Upper lobe of left lung (tissue), 6 donors: Measurements from ENCODE around the gene ZBTB16. TPM values are rescaled to one million over a fixed set of nuclear protein-coding genes. Genes with fewer than 3 reads are reported as not detected.

Experiments
- ATAC-seq, 2 donors: fragments of 200-7000 bp; cut with Tn5 transposase; one replicate each; pipeline ENCODE4 v1.9.1; 2022; ENCODE audit warnings: mild to moderate bottlenecking in 2 of 2, moderate library complexity in 2 of 2; ENCODE audit not compliant: low FRiP score in 2 of 2
- DNase-seq, 2 donors: peaks; one replicate each; pipeline ENCODE4 v3.0.0-alpha.2; 2019 to 2020
- H3K27ac ChIP-seq, 4 donors: fragments of 200-600 bp; sonication (generic); one replicate each; pipeline ENCODE4 v1.5.1; 2016 to 2019
- H3K27me3 ChIP-seq, 4 donors: fragments of 200-600 bp; sonication (generic); one replicate each; pipeline ENCODE4 v1.5.1; 2017 to 2019
- H3K36me3 ChIP-seq, 4 donors: fragments of 200-600 bp; sonication (generic); one replicate each; pipeline ENCODE4 v1.5.1; 2016 to 2019
- H3K4me1 ChIP-seq, 4 donors: fragments of 200-600 bp; sonication (generic); one replicate each; pipeline ENCODE4 v1.5.1; 2018 to 2019
- H3K4me3 ChIP-seq, 4 donors: fragments of 200-600 bp; sonication (generic); one replicate each; pipeline ENCODE4 v1.5.1; 2017 to 2019; ENCODE audit warnings: mild to moderate bottlenecking in 2 of 4, moderate library complexity in 1 of 4
- H3K9me3 ChIP-seq, 4 donors: fragments of 200-600 bp; sonication (generic); one replicate each; pipeline ENCODE4 v1.5.1; 2018 to 2019
- EP300 ChIP-seq, 4 donors: sonication (generic); formaldehyde crosslinking; IDR thresholded peaks; one replicate each; pipeline ENCODE4 v1.5.1; 2017; ENCODE audit warnings: antibody characterized with exemption in 4 of 4, control low read depth in 2 of 4
- POLR2A ChIP-seq, 4 donors: fragments of 450-650 bp; IDR thresholded peaks; one replicate each; pipeline ENCODE4 v1.5.1; 2016 to 2017; ENCODE audit warnings: antibody characterized with exemption in 4 of 4, mild to moderate bottlenecking in 2 of 4
- POLR2AphosphoS5 ChIP-seq, 2 donors: sonication (generic); formaldehyde crosslinking; IDR thresholded peaks; one replicate each; pipeline ENCODE4 v1.5.1; 2017; ENCODE audit warnings: antibody characterized with exemption in 2 of 2
- WGBS, 2 donors: methylation state at CpG; one replicate each; pipeline ENCODE4 v1.1.5; 2017 to 2018; 5-methylcytosine and 5-hydroxymethylcytosine counted together
- total RNA-seq, 6 donors: library from RNA; depleted of rRNA in 4 of 6; stranded (reverse); fragments of >200 nt in 4 of 6; gene quantifications; one replicate each; pipeline versions ENCODE4 v1.1.0 to v1.2.1, GENCODE V29; 2016 to 2021
- TF ChIP-seq, protein P1 (sequence below), 6 experiments: fragments of 450-650 bp in 4 of 6; fragments of 200-600 bp in 2 of 6; sonication (generic) in 2 of 6; IDR thresholded peaks; one replicate each; pipeline ENCODE4 v1.5.1; 2016 to 2019; ENCODE audit warnings: antibody characterized with exemption in 6 of 6
- donor health status: DM: no; HTN: no; CAD: no; lungs with moderate emphysema.
- donor health status: DM: no; HTN: yes; CAD: no; lungs with severe emphysema.

Gene ZBTB16
- total RNA-seq, 6 donors from 2014 or later = 110 to 584 (median 179) TPM

DNA sequence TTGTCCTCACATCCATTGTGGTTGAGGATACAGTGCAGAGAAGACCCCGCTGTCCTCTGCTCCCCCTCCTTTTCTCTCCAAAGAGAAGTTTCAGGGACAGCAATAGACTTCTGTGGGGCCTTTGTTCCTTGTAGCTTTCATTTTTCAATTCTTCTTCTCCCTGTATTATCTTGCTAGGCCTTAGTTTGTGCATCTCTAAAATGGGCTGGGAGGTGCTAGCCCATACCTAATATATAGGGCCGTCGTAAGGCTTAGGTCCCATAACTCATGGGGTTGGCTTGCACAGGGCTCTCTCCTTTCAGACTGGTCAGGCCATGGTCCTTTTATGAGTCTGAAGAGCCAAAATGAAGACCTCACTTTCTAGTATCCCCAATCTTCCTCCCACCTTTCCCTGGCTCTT, 33.0 kb downstream of the ZBTB16 start:
- peaks cover 0 to 60% (median 33%) of the 10 kb centered on the region in 4 donors for H3K36me3 ChIP-seq
- H3K27ac ChIP-seq = peak overlapping the region; percentile 65 to 87 (median 76)
- no peak for TF ChIP-seq POLR2AphosphoS5 (IDR thresholded peaks at IDR 0.05)
- TF ChIP-seq EP300 (IDR thresholded peaks at IDR 0.05) = no peak
- TF ChIP-seq, protein P1, sequence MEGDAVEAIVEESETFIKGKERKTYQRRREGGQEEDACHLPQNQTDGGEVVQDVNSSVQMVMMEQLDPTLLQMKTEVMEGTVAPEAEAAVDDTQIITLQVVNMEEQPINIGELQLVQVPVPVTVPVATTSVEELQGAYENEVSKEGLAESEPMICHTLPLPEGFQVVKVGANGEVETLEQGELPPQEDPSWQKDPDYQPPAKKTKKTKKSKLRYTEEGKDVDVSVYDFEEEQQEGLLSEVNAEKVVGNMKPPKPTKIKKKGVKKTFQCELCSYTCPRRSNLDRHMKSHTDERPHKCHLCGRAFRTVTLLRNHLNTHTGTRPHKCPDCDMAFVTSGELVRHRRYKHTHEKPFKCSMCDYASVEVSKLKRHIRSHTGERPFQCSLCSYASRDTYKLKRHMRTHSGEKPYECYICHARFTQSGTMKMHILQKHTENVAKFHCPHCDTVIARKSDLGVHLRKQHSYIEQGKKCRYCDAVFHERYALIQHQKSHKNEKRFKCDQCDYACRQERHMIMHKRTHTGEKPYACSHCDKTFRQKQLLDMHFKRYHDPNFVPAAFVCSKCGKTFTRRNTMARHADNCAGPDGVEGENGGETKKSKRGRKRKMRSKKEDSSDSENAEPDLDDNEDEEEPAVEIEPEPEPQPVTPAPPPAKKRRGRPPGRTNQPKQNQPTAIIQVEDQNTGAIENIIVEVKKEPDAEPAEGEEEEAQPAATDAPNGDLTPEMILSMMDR (IDR thresholded peaks at IDR 0.05) = no peak
- no peak for TF ChIP-seq POLR2A (IDR thresholded peaks at IDR 0.05)
- DNase-seq = no peak
- H3K4me3 ChIP-seq = peak overlapping the region in 1 of 4 donors; percentile 23
- no peak for ATAC-seq
- H3K4me1 ChIP-seq = peaks cover 86 to 97% (median 93%) of the 10 kb centered on the region in 4 donors
- 73 to 96% methylated on average over 3 of the region's 3 CpGs for WGBS, 2 donors
- H3K9me3 ChIP-seq = no peaks in the 10 kb centered on the region
- H3K27me3 ChIP-seq = no peaks in the 10 kb centered on the region

DNA sequence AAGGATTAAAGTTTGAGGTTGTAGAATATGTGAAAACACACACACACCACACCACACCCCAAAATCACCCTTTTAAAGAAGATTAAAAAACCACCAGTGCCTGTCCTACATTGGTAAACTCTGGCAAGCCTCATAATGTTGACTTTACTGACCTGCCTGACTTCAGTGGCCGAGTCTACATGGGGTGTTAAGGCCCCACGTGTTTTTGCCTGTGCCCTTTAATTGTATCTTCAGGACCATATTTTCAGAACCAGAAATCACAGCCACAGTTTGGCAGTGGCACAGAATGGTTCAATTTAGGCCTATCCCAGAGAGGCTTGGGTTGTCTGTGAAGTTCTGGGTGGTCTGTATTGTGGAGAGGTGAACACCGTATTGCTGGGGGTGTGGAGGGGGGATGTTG, 33.4 kb downstream of the ZBTB16 start:
- Histone ChIP-seq H3K4me1 (peaks cover 86 to 97% (median 93%) of the 10 kb centered on the region in 4 donors), H3K27me3 (no peaks in the 10 kb centered on the region), H3K27ac (peak overlapping the region; percentile 49 to 87 (median 72)), H3K9me3 (no peaks in the 10 kb centered on the region), H3K4me3 (no peak overlapping the region), H3K36me3 (peaks cover 0 to 55% (median 31%) of the 10 kb centered on the region in 4 donors)
- ATAC-seq (no peak), DNase-seq (no peak)
- WGBS, 2 donors = 59 to 66% methylated on average over 3 of the region's 3 CpGs
- TF ChIP-seq EP300 (IDR thresholded peaks at IDR 0.05) (no peak), POLR2A (IDR thresholded peaks at IDR 0.05) (no peak), POLR2AphosphoS5 (IDR thresholded peaks at IDR 0.05) (no peak)
- TF ChIP-seq, protein P1 (IDR thresholded peaks at IDR 0.05) = no peak

DNA sequence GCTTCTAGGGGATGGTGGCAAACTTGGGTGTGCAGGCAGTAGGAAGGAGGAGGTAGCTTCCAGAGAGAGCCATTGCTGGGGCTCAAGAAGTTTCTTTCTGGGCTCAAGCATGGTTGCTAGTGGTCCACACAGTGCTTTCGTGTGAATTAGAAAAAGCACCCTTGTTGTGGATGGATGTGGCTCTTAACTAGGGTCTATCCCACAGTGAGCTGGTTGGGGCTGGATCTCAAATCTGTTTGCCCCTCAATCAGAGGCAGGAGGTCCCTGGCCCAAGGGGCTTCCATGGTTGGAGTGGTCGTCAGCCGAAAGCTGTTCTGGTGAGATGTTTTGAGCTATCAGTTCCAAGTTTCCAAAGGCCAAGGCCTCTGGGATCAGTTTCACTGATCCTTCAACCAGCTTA, 35.0 kb downstream of the ZBTB16 start:
- no peaks in the 10 kb centered on the region for H3K9me3 ChIP-seq
- no peaks in the 10 kb centered on the region for H3K27me3 ChIP-seq
- H3K4me1 ChIP-seq = peaks cover 86 to 97% (median 92%) of the 10 kb centered on the region in 4 donors
- ATAC-seq (no peak), DNase-seq (no peak)
- TF ChIP-seq POLR2A (IDR thresholded peaks at IDR 0.05) (no peak), POLR2AphosphoS5 (IDR thresholded peaks at IDR 0.05) (no peak), EP300 (IDR thresholded peaks at IDR 0.05) (no peak)
- TF ChIP-seq, protein P1 (IDR thresholded peaks at IDR 0.05) = no peak
- H3K4me3 ChIP-seq = no peak overlapping the region
- peak overlapping the region in 2 of 4 donors; percentile 44 to 87 for H3K27ac ChIP-seq
- peaks cover 0 to 43% (median 21%) of the 10 kb centered on the region in 4 donors for H3K36me3 ChIP-seq
- WGBS, 2 donors = 95 to 100% methylated on average over 1 to 3 of the region's 3 CpGs

DNA sequence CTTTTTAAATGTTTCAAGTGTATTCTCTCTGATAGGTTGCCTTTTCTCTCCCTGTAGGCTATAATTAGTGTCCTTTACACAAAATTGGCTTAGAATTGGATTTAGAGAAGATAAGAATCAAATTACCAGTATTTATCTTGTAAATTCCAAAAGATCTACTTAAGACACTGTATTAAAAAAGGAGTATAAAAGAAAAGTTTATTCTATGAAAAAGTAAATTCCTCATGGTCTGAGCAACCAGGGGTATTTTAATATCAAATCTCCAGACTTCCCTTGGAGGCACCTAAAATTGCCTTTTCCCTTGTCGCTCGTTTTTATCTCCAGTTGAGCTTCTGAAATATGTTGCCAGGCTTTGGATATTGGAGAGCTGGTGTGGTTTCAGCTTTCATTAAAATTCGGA, 36.4 kb downstream of the ZBTB16 start:
- WGBS, 2 donors = 44 to 46% methylated on average over 3 of the region's 3 CpGs
- Histone ChIP-seq H3K4me3 (no peak overlapping the region), H3K36me3 (peaks cover 0 to 40% (median 16%) of the 10 kb centered on the region in 4 donors), H3K9me3 (no peaks in the 10 kb centered on the region), H3K27me3 (no peaks in the 10 kb centered on the region), H3K27ac (peak overlapping the region in 1 of 4 donors; percentile 26), H3K4me1 (peaks cover 82 to 97% (median 89%) of the 10 kb centered on the region in 4 donors)
- ATAC-seq (no peak), DNase-seq (no peak)
- TF ChIP-seq, protein P1 (IDR thresholded peaks at IDR 0.05) = no peak
- TF ChIP-seq POLR2AphosphoS5 (IDR thresholded peaks at IDR 0.05) (no peak), EP300 (IDR thresholded peaks at IDR 0.05) (no peak), POLR2A (IDR thresholded peaks at IDR 0.05) (no peak)

DNA sequence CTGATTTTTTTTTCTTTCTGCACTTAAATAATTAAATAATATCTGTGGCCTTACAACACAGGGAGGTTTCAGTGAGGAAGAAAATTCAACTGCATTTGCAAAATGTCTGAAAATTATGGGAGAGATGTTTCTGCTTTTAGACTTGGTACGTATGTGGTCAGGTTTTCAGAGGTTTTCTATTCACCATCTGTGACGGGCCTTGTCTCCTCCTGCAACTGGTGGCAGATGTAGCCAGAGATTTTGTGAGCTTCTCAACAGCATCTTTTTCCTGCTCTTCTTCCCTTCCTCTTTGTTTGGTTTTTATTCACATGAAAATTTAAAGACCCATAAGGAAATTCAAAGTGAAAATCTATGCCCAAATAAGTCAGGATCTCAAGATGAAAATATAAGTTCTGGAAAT, 38.3 kb downstream of the ZBTB16 start:
- no peak for DNase-seq
- Histone ChIP-seq H3K4me3 (no peak overlapping the region), H3K9me3 (no peaks in the 10 kb centered on the region), H3K27ac (peak overlapping the region in 1 of 4 donors; percentile 43), H3K4me1 (peaks cover 72 to 98% (median 82%) of the 10 kb centered on the region in 4 donors), H3K27me3 (no peaks in the 10 kb centered on the region), H3K36me3 (peaks cover 0 to 45% (median 16%) of the 10 kb centered on the region in 4 donors)
- TF ChIP-seq EP300 (IDR thresholded peaks at IDR 0.05) = no peak
- TF ChIP-seq, protein P1 (IDR thresholded peaks at IDR 0.05) = no peak
- no peak for TF ChIP-seq POLR2A (IDR thresholded peaks at IDR 0.05)
- no peak for TF ChIP-seq POLR2AphosphoS5 (IDR thresholded peaks at IDR 0.05)
- WGBS, 2 donors = 63 to 80% methylated on average over 2 of the region's 2 CpGs
- ATAC-seq = no peak
